Myocyte (in vitro differentiated cells): ENCODE data around the gene MOV10L1. TPM values are rescaled to one million over a fixed set of nuclear protein-coding genes. Genes with fewer than 3 reads are reported as not detected.

Source experiments
- DNase-seq: peaks from one replicate; pipeline ENCODE4 v3.0.0-alpha.2; 2012; ENCODE audit warnings: low read depth
- total RNA-seq: library from RNA; depleted of rRNA; stranded (reverse); fragments of >200 nt; gene quantifications from 2 replicates; pipeline ENCODE4 v1.2.3, GENCODE V29; 2014

Gene MOV10L1
- total RNA-seq, 1 donor from 2014 or later = 0.16 TPM

DNA sequence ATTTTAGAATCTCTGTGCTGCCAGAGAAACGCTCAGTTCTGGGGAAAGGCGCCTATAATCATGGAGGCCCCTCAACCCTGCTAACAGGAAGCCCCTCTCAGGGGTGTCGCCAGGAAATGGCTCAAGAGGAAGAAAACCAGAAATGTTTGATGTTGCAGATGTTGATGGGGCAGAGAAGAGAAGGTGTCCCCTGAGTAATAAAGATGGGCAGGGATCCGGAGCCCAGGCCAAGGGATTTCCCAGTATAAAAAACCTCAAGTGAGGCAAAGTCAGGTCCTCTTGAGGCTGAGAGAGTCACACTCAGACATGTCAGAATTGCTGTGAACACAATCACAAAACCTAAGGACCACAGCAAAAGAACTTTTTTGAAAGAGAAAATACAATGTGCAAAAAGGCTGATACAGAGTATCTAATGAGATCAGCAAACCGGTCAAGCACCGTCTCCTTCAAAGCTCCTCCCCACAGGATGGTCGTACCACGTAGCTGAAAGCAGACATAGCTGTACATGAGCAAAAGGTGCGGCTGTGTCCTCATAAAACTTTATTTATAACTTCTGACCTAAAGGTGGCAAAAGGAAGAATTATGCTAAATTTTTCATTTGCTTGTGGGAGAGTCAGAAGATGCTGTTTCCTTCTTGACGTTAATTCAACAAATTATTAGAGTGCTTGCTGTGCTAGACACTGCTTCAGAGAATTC lies 12.2 kb downstream of the MOV10L1 start:
- no peak for DNase-seq

DNA sequence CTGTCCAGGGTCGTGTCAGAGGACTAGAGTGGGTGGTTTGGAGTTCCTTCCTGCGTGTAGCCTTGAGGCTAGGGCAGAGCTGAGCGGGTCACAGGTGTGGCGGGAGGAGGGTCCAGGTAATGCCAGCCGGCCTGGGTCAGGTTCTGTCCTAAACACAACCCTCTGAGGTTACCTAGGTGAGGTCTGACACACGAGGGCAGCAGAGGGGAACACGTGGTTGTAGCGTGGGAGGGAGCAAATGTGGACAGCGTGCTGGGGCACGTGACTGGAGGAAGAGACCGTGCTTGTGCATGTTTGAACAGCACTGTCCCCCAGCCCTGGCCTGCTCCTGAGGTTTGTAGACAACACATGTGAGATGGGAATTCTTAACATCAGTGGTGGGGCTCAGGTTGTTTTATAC lies 13.1 kb downstream of the MOV10L1 start:
- no peak for DNase-seq

DNA sequence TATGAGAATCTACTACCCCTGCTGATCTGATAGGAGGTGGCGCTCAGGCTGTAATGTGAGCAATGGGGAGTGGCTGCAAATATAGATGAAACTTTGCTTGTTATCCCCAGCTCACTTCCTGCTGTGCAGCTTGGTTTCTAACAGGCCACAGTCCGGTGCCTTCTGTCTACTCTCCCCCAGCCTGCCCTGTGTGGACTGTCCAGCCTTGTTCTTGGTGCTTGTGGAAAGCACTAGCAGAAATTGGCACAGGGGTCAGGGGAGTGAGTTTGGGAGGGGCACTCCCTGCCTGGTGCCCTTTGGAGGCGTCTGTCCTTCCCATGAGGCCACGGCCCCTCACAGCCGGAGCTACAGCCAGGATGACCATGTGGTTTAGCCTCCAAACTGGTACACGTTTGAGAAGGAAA lies 14.3 kb downstream of the MOV10L1 start:
- no peak for DNase-seq

- no peak for DNase-seq
Measured at GRCh38 chr22:50105208-50106100, 15.6 kb downstream of the MOV10L1 start.

GRCh38 chr22:50107529-50107928 lies 17.7 kb downstream of the MOV10L1 start:
- DNase-seq = no peak

- no peak for DNase-seq
Measured at GRCh38 chr22:50111056-50111455, 21.2 kb downstream of the MOV10L1 start.

DNA sequence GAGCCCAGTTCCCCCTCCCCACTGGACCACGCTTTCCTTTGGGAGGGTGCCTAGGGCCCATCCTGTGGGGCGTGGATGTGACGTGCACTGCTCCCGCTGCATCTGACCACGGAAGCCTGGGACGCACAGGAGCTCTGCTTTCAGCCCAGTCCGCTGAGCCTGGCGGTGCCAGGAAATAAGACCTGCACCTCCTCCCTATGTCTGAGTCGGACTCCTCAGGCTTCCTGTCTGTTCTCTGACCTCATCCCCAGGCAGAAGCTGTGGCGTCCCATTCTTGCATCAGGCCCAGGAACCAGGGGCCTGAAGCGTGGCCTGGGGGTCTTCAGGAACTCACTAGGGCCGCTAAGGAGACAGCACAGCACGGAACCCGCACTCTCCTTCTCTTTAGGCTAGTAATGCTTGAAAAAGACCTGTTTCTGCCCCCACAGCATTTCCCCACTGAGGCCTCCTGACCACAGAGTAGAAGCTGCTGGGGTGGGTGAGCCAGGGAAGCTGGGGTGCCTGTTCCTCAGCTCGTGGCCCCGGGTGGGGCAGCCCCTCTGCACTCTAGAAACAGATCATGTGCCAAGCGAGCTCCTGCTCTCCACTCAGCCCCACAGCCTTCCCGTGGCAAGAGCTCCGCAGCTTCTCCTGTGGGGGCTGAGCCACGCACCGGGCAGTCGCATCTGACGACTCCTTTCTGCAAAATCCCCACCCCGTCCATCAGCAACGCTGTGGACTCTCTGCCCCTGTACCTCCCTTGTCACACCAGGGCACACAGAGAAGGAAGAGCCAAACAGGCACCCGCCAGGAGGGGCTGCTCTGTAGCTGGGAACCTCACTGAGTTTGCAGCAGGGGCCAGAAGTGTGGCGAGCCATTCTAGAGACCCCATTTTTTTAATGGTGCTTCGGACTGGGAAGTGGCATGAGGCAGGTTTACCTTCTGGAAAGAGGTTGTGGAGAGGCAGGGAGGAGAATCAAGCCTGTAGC lies 22.6 kb downstream of the MOV10L1 start:
- DNase-seq = no peak

DNA sequence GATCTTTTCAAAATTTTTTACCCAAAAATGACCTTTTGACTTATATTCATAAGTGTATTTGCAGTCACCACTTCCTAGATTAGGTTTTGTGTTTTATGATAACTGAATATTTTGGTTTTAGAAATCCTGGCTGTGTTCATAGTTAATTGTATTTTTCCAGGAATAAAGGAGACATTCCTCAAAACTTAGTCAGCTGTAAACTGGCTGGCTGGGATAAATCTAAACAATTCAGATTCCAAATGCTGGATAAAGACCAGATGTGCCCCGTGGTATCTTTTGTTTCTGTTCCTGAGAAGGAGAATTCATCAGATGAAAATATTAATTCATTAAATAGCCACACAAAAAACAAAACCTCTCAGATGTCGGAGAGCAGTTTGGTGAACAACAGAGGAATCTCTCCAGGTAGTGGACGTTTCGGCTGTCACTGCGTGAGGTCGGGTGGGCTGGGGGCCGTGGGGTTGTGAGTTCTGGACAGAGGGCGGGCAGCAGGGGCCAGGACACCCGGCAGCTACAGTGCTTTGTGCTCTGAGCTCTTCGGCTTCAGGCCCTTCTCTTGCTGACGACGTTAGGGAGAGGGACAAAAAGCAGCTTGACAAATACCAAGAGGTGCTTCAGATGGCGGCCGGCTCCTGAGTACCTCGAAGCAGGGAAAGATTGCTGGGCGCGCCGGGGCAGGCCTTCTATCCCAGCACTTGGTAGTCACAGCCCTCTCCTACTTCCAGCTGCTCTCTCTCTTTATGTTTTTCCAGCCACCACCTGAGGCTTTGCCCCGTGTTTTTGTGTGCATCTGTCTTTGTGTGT lies 24.6 kb downstream of the MOV10L1 start:
- peak; percentile 43 for DNase-seq

DNA sequence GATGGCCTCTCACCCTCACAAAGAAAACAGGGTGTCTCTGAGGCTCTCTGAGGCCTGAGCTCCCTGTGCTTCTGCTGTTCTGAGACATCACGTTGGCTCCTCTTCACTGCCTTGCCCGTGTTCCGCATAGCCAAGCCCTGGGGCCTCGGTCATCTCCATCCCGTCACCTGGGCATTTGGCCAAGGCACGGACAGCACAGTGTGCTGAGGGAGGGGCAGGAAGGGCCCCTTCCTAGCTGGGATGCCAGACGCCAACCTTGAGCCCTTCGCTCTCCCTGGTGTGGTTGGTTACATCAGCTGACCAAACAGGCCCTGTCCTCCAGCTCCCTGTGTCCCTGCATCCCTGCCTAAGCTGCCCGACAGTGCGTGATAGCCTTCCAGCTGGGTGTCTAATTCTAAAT lies 25.9 kb downstream of the MOV10L1 start:
- no peak for DNase-seq

DNA sequence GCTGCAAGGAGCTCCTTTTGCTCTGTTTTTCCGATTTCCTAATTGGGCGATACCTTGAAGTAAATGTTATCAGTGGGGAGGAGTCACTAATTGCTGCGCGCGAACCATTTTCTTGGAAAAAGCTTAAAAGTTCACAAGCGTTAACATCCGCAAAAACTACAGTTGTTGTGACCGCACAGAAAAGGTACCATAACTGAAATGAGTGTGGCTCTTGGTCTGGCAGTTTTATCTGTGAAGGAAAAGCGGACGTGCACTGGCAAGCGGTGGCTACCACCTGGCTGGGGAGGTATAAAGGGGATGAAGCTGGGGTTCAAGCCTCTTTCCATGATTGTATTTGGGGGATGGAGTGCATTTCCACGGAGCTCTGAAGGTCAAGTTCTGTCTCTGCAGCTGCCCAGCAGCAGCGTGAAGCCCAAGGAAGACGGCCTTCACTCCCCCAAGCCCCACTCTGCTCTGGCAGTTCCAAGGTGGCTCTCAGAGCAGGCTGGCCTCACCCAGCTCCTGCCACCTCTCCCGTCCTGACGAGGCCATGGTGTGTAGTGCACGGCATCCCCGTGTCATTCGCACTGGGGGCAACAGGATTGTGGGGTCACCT lies 27.5 kb downstream of the MOV10L1 start:
- no peak for DNase-seq

GRCh38 chr22:50118129-50118528 lies 28.3 kb downstream of the MOV10L1 start:
- no peak for DNase-seq

DNA sequence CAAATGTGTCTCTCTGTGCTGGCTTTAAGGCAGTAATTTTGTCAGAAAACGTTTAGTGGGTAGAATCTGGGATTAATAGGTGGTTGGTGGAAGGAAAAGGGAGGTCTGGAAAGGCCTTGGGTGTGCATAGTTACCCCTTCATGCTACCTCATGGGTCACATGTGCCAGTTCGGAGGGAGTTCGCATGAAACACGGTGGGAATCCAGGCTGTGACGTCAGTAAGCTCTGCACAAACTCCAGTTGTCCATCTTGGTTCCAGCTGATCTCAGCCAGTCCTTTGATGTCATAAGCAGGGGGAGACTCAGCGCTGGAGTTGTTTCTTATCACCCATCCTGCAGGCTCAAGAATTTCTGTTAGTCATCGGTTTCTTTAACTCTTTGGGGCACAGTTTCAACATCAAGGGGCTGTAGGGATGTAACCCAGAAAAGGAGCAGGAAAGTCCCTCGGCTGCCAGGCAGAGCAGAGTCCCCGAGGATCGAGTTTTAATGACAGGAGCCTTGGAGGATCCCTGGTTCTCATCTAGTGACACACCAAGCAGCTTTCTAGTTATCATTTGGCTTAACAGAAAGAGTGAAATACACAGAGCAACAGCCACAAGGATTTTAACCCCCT lies 28.9 kb downstream of the MOV10L1 start:
- no peak for DNase-seq

GRCh38 chr22:50119169-50119767 lies 29.5 kb downstream of the MOV10L1 start:
- DNase-seq = no peak

GRCh38 chr22:50119768-50120251 lies 30.0 kb downstream of the MOV10L1 start:
- no peak for DNase-seq

- no peak for DNase-seq
Measured at GRCh38 chr22:50121202-50121740, 31.5 kb downstream of the MOV10L1 start.

DNA sequence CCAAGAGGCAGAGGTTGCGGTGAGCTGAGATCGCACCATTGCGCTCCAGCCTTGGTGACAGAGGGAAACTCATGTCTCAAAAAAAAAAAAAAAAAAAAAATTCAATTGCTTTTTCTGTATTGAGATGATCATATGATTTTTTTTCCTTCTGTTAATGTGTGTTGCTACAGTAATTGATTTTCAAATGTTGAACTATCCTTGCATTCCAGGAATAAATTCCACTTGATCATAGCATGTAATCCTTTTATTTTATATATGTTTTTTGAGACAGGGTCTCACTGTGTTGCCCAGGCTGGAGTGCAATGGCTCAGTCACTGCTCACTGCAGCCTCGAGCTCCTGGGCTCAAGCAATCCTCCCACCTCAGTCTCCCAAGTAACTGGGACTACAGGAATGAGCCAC lies 33.3 kb downstream of the MOV10L1 start:
- DNase-seq = no peak

DNA sequence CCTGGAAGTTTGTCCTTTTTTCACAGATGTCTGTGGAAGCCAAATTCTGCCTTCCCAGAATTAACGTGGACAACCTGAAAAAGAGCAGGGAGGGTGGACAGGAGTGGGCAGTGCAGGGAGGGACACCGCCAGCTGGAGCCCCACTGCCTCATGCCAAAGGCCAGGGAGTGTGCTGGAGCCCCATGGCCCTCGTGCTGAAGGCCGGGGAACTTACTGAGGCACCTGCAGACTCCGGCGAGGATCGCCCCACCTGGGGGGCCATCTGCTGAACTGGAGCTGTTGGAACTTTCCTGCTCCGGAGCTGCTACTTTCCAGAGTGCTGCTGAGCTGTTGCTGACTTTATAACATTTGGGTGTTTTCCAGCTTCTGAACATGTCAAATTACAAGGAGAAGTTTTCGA lies 35.2 kb downstream of the MOV10L1 start:
- no peak for DNase-seq

GRCh38 chr22:50129121-50129736 lies 39.4 kb downstream of the MOV10L1 start:
- DNase-seq = no peak
